IPS DF 6.9 (cell line): ENCODE measurements around the gene PHLDB1.
"Not testable (repeated sequence)": the region's sequence is repeated elsewhere in the genome, so short reads cannot be mapped to it uniquely, and the experiment has no call there.

Experiments
- DNase-seq: peaks from one replicate; pipeline ENCODE4 v3.0.0-alpha.2; 2013; ENCODE audit warnings: low read depth, low spot score
- H3K27ac ChIP-seq: one replicate; pipeline ENCODE4 v1.5.1; 2013; ENCODE audit warnings: low read length, control low read depth
- H3K27me3 ChIP-seq: 2 replicates; pipeline ENCODE4 v1.6.1; 2013; ENCODE audit warnings: mild to moderate bottlenecking, low read length; ENCODE audit not compliant: control insufficient read depth, insufficient read depth
- H3K36me3 ChIP-seq: 2 replicates; pipeline ENCODE4 v1.6.1; 2013; ENCODE audit warnings: low read length; ENCODE audit not compliant: control insufficient read depth, insufficient read depth
- H3K4me1 ChIP-seq: 2 replicates; pipeline ENCODE4 v1.6.1; 2013; ENCODE audit warnings: low read length; ENCODE audit not compliant: control insufficient read depth, insufficient read depth
- H3K4me3 ChIP-seq: 2 replicates; pipeline ENCODE4 v1.5.1; 2013; ENCODE audit warnings: mild to moderate bottlenecking, low read length
- H3K9me3 ChIP-seq: 2 replicates; pipeline ENCODE4 v1.6.1; 2013; ENCODE audit warnings: low read length, inconsistent platforms; ENCODE audit not compliant: control insufficient read depth, insufficient read depth
- WGBS: extraction: QIAGEN DNeasy Blood & Tissue Kit; methylation state at CpG from one replicate; pipeline ENCODE4 v1.1.7; 2013; ENCODE audit warnings: mixed read lengths, missing lambda C conversion rate; ENCODE audit not compliant: insufficient read length, insufficient coverage; 5-methylcytosine and 5-hydroxymethylcytosine counted together

Gene PHLDB1

GRCh38 chr11:118581057-118581456, 26.4 kb upstream of the PHLDB1 start:
- no peak overlapping the region for H3K4me3 ChIP-seq
- H3K9me3 ChIP-seq = no peaks in the 10 kb centered on the region
- no CpG with 5 or more reads among the region's 6 CpGs for WGBS
- DNase-seq = no peak
- H3K4me1 ChIP-seq = no peaks in the 10 kb centered on the region
- no peak overlapping the region for H3K27ac ChIP-seq
- H3K27me3 ChIP-seq = no peaks in the 10 kb centered on the region
- H3K36me3 ChIP-seq = peaks cover 15% of the 10 kb centered on the region; the same call in 1 of the 2 replicates

GRCh38 chr11:118587952-118588351, 19.5 kb upstream of the PHLDB1 start:
- H3K27me3 ChIP-seq = no peaks in the 10 kb centered on the region
- no peak overlapping the region for H3K4me3 ChIP-seq
- DNase-seq = no peak
- peaks cover 18% of the 10 kb centered on the region for H3K36me3 ChIP-seq
- H3K4me1 ChIP-seq = no peaks in the 10 kb centered on the region
- WGBS = no CpG with 5 or more reads among the region's 1 CpG
- H3K27ac ChIP-seq = no peak overlapping the region
- H3K9me3 ChIP-seq = no peaks in the 10 kb centered on the region; the same call in 1 of the 2 replicates

- Histone ChIP-seq H3K27ac (no peak overlapping the region), H3K27me3 (no peaks in the 10 kb centered on the region)
- no CpG with 5 or more reads among the region's 2 CpGs for WGBS
Measured at GRCh38 chr11:118592616-118593367, 14.6 kb upstream of the PHLDB1 start.

GRCh38 chr11:118594984-118595383, 12.4 kb upstream of the PHLDB1 start:
- WGBS = no CpG with 5 or more reads among the region's 5 CpGs
- not testable (repeated sequence) for H3K9me3 ChIP-seq, H3K4me3 ChIP-seq, DNase-seq, H3K27ac ChIP-seq, H3K4me1 ChIP-seq, H3K27me3 ChIP-seq
- H3K36me3 ChIP-seq = peaks cover 10% of the 10 kb centered on the region

More at GRCh38 chr11:118592616-118593367, 14.6 kb upstream of the PHLDB1 start:
- peaks cover 14% of the 10 kb centered on the region for H3K36me3 ChIP-seq
- H3K4me3 ChIP-seq = no peak overlapping the region
- H3K4me1 ChIP-seq = no peaks in the 10 kb centered on the region
- no peak for DNase-seq
- H3K9me3 ChIP-seq = no peaks in the 10 kb centered on the region; the same call in 1 of the 2 replicates

GRCh38 chr11:118596224-118597146, 10.9 kb upstream of the PHLDB1 start:
- Histone ChIP-seq H3K4me1 (no peaks in the 10 kb centered on the region), H3K27ac (no peak overlapping the region), H3K27me3 (no peaks in the 10 kb centered on the region), H3K36me3 (peaks cover 11% of the 10 kb centered on the region), H3K4me3 (no peak overlapping the region), H3K9me3 (no peaks in the 10 kb centered on the region)
- no CpG with 5 or more reads among the region's 16 CpGs for WGBS
- DNase-seq = no peak

GRCh38 chr11:118597556-118597955, 9.9 kb upstream of the PHLDB1 start:
- peaks cover 19% of the 10 kb centered on the region for H3K36me3 ChIP-seq

GRCh38 chr11:118602331-118602730, 5.1 kb upstream of the PHLDB1 start:
- H3K27me3 ChIP-seq = peaks cover 24% of the 10 kb centered on the region
- H3K4me1 ChIP-seq = peaks cover 2% of the 10 kb centered on the region; the same call in 1 of the 2 replicates
- H3K9me3 ChIP-seq = no peaks in the 10 kb centered on the region
- no CpG with 5 or more reads among the region's 3 CpGs for WGBS
- peaks cover 9% of the 10 kb centered on the region; the same call in 1 of the 2 replicates for H3K36me3 ChIP-seq
- H3K4me3 ChIP-seq = no peak overlapping the region
- no peak overlapping the region for H3K27ac ChIP-seq
- no peak for DNase-seq

More at GRCh38 chr11:118597556-118597955, 9.9 kb upstream of the PHLDB1 start:
- Histone ChIP-seq H3K4me1 (no peaks in the 10 kb centered on the region), H3K27ac (no peak overlapping the region), H3K4me3 (no peak overlapping the region), H3K9me3 (no peaks in the 10 kb centered on the region), H3K27me3 (no peaks in the 10 kb centered on the region)
- no CpG with 5 or more reads among the region's 9 CpGs for WGBS
- DNase-seq = no peak

- not testable (repeated sequence) for H3K4me3 ChIP-seq, DNase-seq, H3K9me3 ChIP-seq, H3K27ac ChIP-seq, H3K36me3 ChIP-seq, H3K4me1 ChIP-seq
- no CpG with 5 or more reads among the region's 8 CpGs for WGBS
- H3K27me3 ChIP-seq = peaks cover 36% of the 10 kb centered on the region
Measured at GRCh38 chr11:118603709-118604108, 3.7 kb upstream of the PHLDB1 start.

GRCh38 chr11:118604566-118604965, 2.8 kb upstream of the PHLDB1 start:
- no peak for DNase-seq
- Histone ChIP-seq H3K4me1 (peaks cover 8% of the 10 kb centered on the region), H3K27ac (no peak overlapping the region), H3K36me3 (peaks cover 9% of the 10 kb centered on the region; the same call in 1 of the 2 replicates), H3K4me3 (no peak overlapping the region), H3K9me3 (no peaks in the 10 kb centered on the region), H3K27me3 (peaks cover 45% of the 10 kb centered on the region)
- no CpG with 5 or more reads among the region's 3 CpGs for WGBS

GRCh38 chr11:118605116-118605867, 2.1 kb upstream of the PHLDB1 start:
- Histone ChIP-seq H3K4me3 (no peak overlapping the region), H3K4me1 (peaks cover 8% of the 10 kb centered on the region), H3K27me3 (peaks cover 52% of the 10 kb centered on the region), H3K27ac (no peak overlapping the region), H3K36me3 (peaks cover 9% of the 10 kb centered on the region; the same call in 1 of the 2 replicates), H3K9me3 (no peaks in the 10 kb centered on the region)
- no CpG with 5 or more reads among the region's 10 CpGs for WGBS
- no peak for DNase-seq
